ENCODE data around the gene PRDM4.

GRCh38 chr12:107759410-107759809, 1.5 kb downstream of the PRDM4 start:
- TF ChIP-seq POLR2A (IDR thresholded peaks at IDR 0.05; ENCODE audit: low read length): no peak
- TF ChIP-seq RCOR1 (IDR thresholded peaks at IDR 0.05; ENCODE audit: low read depth, low read length): no peak

All from A549 (cell line).